Measurements from ENCODE around the gene ZNF346. TPM values are rescaled to one million over a fixed set of nuclear protein-coding genes. Genes with fewer than 3 reads are reported as not detected.
A peak's percentile ranks its signal among the peaks of the same experiment; 100 is the strongest.

ZNF346 gene
- total and polyA plus RNA-seq, 2 of the 13 experiments (the other 11 are each of a cell fraction or from before 2014, with no cell fraction given), result 8.6 to 19.4 TPM

GRCh38 chr5:177103523-177104253, 81.2 kb downstream of the ZNF346 start (continued):
- no peak for TF ChIP-seq ZNF12 (CRISPR knock-in tag; IDR thresholded peaks at IDR 0.05)
- TF ChIP-seq SP2 (CRISPR knock-in tag; IDR thresholded peaks at IDR 0.05), result no peak
- no peak for TF ChIP-seq CENPT (CRISPR knock-in tag; IDR thresholded peaks at IDR 0.05; ENCODE audit: low read depth)
- TF ChIP-seq POLR2AphosphoS2 (IDR thresholded peaks at IDR 0.05; ENCODE audit: low read depth, low read length), result peak; percentile 80; the same call in 1 of the 2 replicates
- no peak for TF ChIP-seq TCF7L2 (IDR thresholded peaks at IDR 0.05; ENCODE audit: low read depth, low read length)
- no peak for TF ChIP-seq YY1 (IDR thresholded peaks at IDR 0.05; ENCODE audit: insufficient read depth, insufficient replicate concordance, low read depth, low read length)
- no peak for TF ChIP-seq ARID3A (IDR thresholded peaks at IDR 0.05; ENCODE audit: low read depth, low read length)
- TF ChIP-seq ZNF253 (CRISPR knock-in tag; IDR thresholded peaks at IDR 0.05; ENCODE audit: borderline replicate concordance), result no peak
- no peak for TF ChIP-seq ATRX (CRISPR knock-in tag; IDR thresholded peaks at IDR 0.05; ENCODE audit: borderline replicate concordance)
- TF ChIP-seq TFAP4 (IDR thresholded peaks at IDR 0.05; ENCODE audit: borderline replicate concordance, low read depth), result peak; percentile 93
- no peak for TF ChIP-seq RBM39 (IDR thresholded peaks at IDR 0.05; ENCODE audit: low read depth, low read length, poor library complexity, severe bottlenecking)
- TF ChIP-seq ZBTB10 (CRISPR knock-in tag; IDR thresholded peaks at IDR 0.05; ENCODE audit: borderline replicate concordance), result no peak
- no peak for TF ChIP-seq ZNF891 (CRISPR knock-in tag; IDR thresholded peaks at IDR 0.05)
- no peak for TF ChIP-seq NKX3-1 (CRISPR knock-in tag; IDR thresholded peaks at IDR 0.05)
- TF ChIP-seq YEATS4 (CRISPR knock-in tag; IDR thresholded peaks at IDR 0.05; ENCODE audit: borderline replicate concordance), result no peak
- TF ChIP-seq BHLHE40 (IDR thresholded peaks at IDR 0.05; ENCODE audit: low read length), result no peak
- no peak for TF ChIP-seq HBP1 (CRISPR knock-in tag; IDR thresholded peaks at IDR 0.05; ENCODE audit: low read depth)
- no peak for TF ChIP-seq SMYD3 (CRISPR knock-in tag; IDR thresholded peaks at IDR 0.05)
- TF ChIP-seq MEIS1 (CRISPR knock-in tag; IDR thresholded peaks at IDR 0.05; ENCODE audit: borderline replicate concordance), result no peak
- no peak for TF ChIP-seq ZNF333 (CRISPR knock-in tag; IDR thresholded peaks at IDR 0.05; ENCODE audit: borderline replicate concordance)
- no peak for TF ChIP-seq SPEN (CRISPR knock-in tag; IDR thresholded peaks at IDR 0.05; ENCODE audit: low read depth)
- no peak for TF ChIP-seq ZNF766 (CRISPR knock-in tag; IDR thresholded peaks at IDR 0.05; ENCODE audit: borderline replicate concordance)
